GM12878 (cell line): ENCODE results near the gene RP2. TPM values are rescaled to one million over a fixed set of nuclear protein-coding genes. Genes with fewer than 3 reads are reported as not detected.

ENCODE experiments used
- ATAC-seq: fragments of 200-7000 bp; cut with Tn5 transposase; 3 replicates; pipeline ENCODE4 v1.9.1; 2020; ENCODE audit warnings: mild to moderate bottlenecking, moderate library complexity
- BruUV-seq: library from RNA; stranded (reverse); fragments of 400-500 nt; replicated peaks from 2 replicates; lab custom pipeline; 2021; lab: Mats Ljungman, UMichigan
- CTCF ChIA-PET: fragments of 300-600 bp; sonication (Branson Sonifier 250); formaldehyde crosslinking; extraction: SDS; loops from one replicate; lab custom pipeline; 2021; ENCODE audit warnings: inconsistent platforms; lab: Yijun Ruan, JAX
- POLR2A ChIA-PET: fragments of 350-600 bp; formaldehyde crosslinking; extraction: SDS; loops from one replicate; lab custom pipeline; 2021; ENCODE audit warnings: inconsistent platforms; lab: Charles Lee
- RAD21 ChIA-PET: fragments of 300-600 bp; sonication (Branson Sonifier 250); formaldehyde crosslinking; loops from one replicate; lab custom pipeline; 2023; ENCODE audit warnings: antibody characterized with exemption; ENCODE audit not compliant: unreplicated experiment; lab: Charles Lee
- SMC1A ChIA-PET: fragments of 300-600 bp; sonication (Branson Sonifier 250); formaldehyde crosslinking; loops from one replicate; lab custom pipeline; 2023; ENCODE audit not compliant: unreplicated experiment, uncharacterized antibody; lab: Charles Lee
- DNase-seq: peaks from one replicate; pipeline ENCODE4 v3.0.0-alpha.2; 2011; ENCODE audit warnings: low read depth, low spot score
- FAIRE-seq: peaks from 3 replicates; lab custom pipeline; 2011; peaks lifted over from hg19 to GRCh38; lab: Jason Lieb, UNC
- H2AFZ ChIP-seq: 2 replicates; pipeline ENCODE4 v1.6.0; 2011; ENCODE audit warnings: low read depth, low read length, control low read depth; ENCODE audit not compliant: control insufficient read depth
- H3K27ac ChIP-seq: 2 replicates; pipeline ENCODE4 v1.5.1; 2011; ENCODE audit warnings: control low read depth; ENCODE audit not compliant: control insufficient read depth, insufficient read depth
- H3K27me3 ChIP-seq, 2 experiments: replicated peaks in 1 of 2; 2 replicates each; pipeline versions ENCODE4 v1.6.0 to v1.6.1; 2011; ENCODE audit warnings: low read length in 1 of 2; ENCODE audit not compliant: control insufficient read depth in 2 of 2, insufficient read depth in 2 of 2
- H3K36me3 ChIP-seq, 2 experiments: 2 replicates each; pipeline ENCODE4 v1.5.1; 2011; ENCODE audit warnings: low read length in 1 of 2; ENCODE audit not compliant: control insufficient read depth in 2 of 2, insufficient read depth in 2 of 2
- H3K4me1 ChIP-seq: 2 replicates; pipeline ENCODE4 v1.6.1; 2011; ENCODE audit warnings: mild to moderate bottlenecking, low read length, moderate library complexity, mixed read lengths; ENCODE audit not compliant: control insufficient read depth, insufficient read depth
- H3K4me2 ChIP-seq: 2 replicates; pipeline ENCODE4 v1.6.0; 2011; ENCODE audit warnings: control low read depth; ENCODE audit not compliant: control insufficient read depth, insufficient read depth
- H3K4me3 ChIP-seq: fragments of 200-600 bp; sonication (generic); 2 replicates; pipeline ENCODE4 v1.5.1; 2016
- H3K79me2 ChIP-seq: 2 replicates; pipeline ENCODE4 v1.6.0; 2011; ENCODE audit warnings: low read length; ENCODE audit not compliant: control insufficient read depth, insufficient read depth
- H3K9ac ChIP-seq: 2 replicates; pipeline ENCODE4 v1.8.0; 2011; ENCODE audit warnings: low read length, control low read depth, mixed read lengths; ENCODE audit not compliant: control insufficient read depth, insufficient read depth
- H3K9me3 ChIP-seq: replicated peaks from 3 replicates; pipeline ENCODE4 v1.5.1; 2011; ENCODE audit warnings: mild to moderate bottlenecking, low read length; ENCODE audit not compliant: control insufficient read depth, insufficient read depth
- H4K20me1 ChIP-seq: 2 replicates; pipeline ENCODE4 v1.6.0; 2011; ENCODE audit not compliant: control insufficient read depth, insufficient read depth
- BACH1 ChIP-seq: fragments of 450-650 bp; IDR thresholded peaks from 2 replicates; pipeline ENCODE4 v1.6.1; 2017; ENCODE audit warnings: mild to moderate bottlenecking, borderline replicate concordance
- BHLHE40 ChIP-seq, 2 experiments: fragments of 450-650 bp in 1 of 2; IDR thresholded peaks; 2 replicates each; pipeline ENCODE4 v1.6.1; 2011 to 2017; ENCODE audit warnings: low read depth in 2 of 2, borderline replicate concordance in 1 of 2, improper control_type of control experiment in 1 of 2, low read length in 1 of 2, mild to moderate bottlenecking in 1 of 2
- CREB1 ChIP-seq: IDR thresholded peaks from 2 replicates; pipeline ENCODE4 v1.6.1; 2012; ENCODE audit warnings: low read depth, mild to moderate bottlenecking, inconsistent platforms
- FOXK2 ChIP-seq: fragments of 450-650 bp; IDR thresholded peaks from 2 replicates; pipeline ENCODE4 v1.6.1; 2017; ENCODE audit warnings: mild to moderate bottlenecking, moderate library complexity
- JUND ChIP-seq: IDR thresholded peaks from 2 replicates; pipeline ENCODE4 v1.6.1; 2012; ENCODE audit warnings: low read depth, mild to moderate bottlenecking, low read length, improper control_type of control experiment, moderate library complexity
- KDM1A ChIP-seq: fragments of 200-600 bp; sonication (generic); IDR thresholded peaks from 2 replicates; pipeline ENCODE4 v1.6.1; 2016; ENCODE audit warnings: borderline replicate concordance
- MYC ChIP-seq: IDR thresholded peaks from 2 replicates; pipeline ENCODE4 v1.6.1; 2011; ENCODE audit warnings: mild to moderate bottlenecking, low read length, moderate library complexity, inconsistent platforms; ENCODE audit not compliant: insufficient read depth, insufficient replicate concordance, insufficient read length, severe bottlenecking
- NFIC ChIP-seq: IDR thresholded peaks from 2 replicates; pipeline ENCODE4 v1.6.1; 2012; ENCODE audit warnings: low read depth, mild to moderate bottlenecking, inconsistent platforms, low read length, moderate library complexity
- PAX8 ChIP-seq: fragments of 450-650 bp; IDR thresholded peaks from 2 replicates; pipeline ENCODE4 v1.6.1; 2017; ENCODE audit warnings: mild to moderate bottlenecking, moderate library complexity
- PML ChIP-seq: IDR thresholded peaks from 2 replicates; pipeline ENCODE4 v1.6.1; 2012; ENCODE audit warnings: low read length, inconsistent platforms
- POLR2AphosphoS5 ChIP-seq: IDR thresholded peaks from 2 replicates; pipeline ENCODE4 v1.6.1; 2011; ENCODE audit warnings: mild to moderate bottlenecking, low read length, inconsistent platforms
- SUZ12 ChIP-seq: fragments of 200-600 bp; sonication (generic); IDR thresholded peaks from one replicate; pipeline ENCODE4 v1.6.1; 2018; ENCODE audit warnings: antibody characterized with exemption, mild to moderate bottlenecking; ENCODE audit not compliant: unreplicated experiment
- ZBED1 ChIP-seq: IDR thresholded peaks from 2 replicates; pipeline ENCODE4 v1.6.1; 2016; ENCODE audit warnings: borderline replicate concordance
- ZNF384 ChIP-seq: IDR thresholded peaks from 2 replicates; pipeline ENCODE4 v1.6.1; 2012; ENCODE audit warnings: low read depth, mild to moderate bottlenecking, low read length, improper control_type of control experiment, borderline replicate concordance
- WGBS: methylation state at CpG from one replicate; pipeline ENCODE4 v1.1.6; 2016; ENCODE audit warnings: low lambda C conversion rate; ENCODE audit not compliant: insufficient replicate concordance, insufficient coverage; ENCODE audit errors: missing lambda C conversion rate; 5-methylcytosine and 5-hydroxymethylcytosine counted together
- in situ Hi-C: fragments of 300-500 bp; cut with MboI; formaldehyde crosslinking; loops from 9 replicates; pipeline ENCODE4 v1.14.3; 2018; ENCODE audit warnings: mixed read lengths
- intact Hi-C: fragments of 100-400 bp; cut with micrococcal nuclease; formaldehyde crosslinking; loops from one replicate; pipeline ENCODE4 v1.14.2; 2022; ENCODE audit not compliant: unreplicated experiment
- polyA plus RNA-seq, 11 experiments: library from polyadenylated mRNA; depleted of rRNA in 4 of 11; unstranded in 6 of 11; stranded (reverse) in 5 of 11; fragments of >200 nt; fragmentation: Nextera tagmentation in 4 of 11; fragmentation: Illumina TruSeq in 1 of 11; extraction: Ambion mirVana in 4 of 11; extraction: Trizol in 1 of 11; gene quantifications; 1 replicate in 1 of 11; 2 replicates in 10 of 11; pipeline versions ENCODE4 v1.2.1 to v1.2.3, GENCODE V29; 2011 to 2016; ENCODE audit warnings: inconsistent platforms in 2 of 11, missing spikeins in 2 of 11, low read depth in 1 of 11
- total RNA-seq, 4 experiments: library from RNA; depleted of rRNA in 3 of 4; stranded (reverse); fragments of >200 nt in 3 of 4; fragmentation: Illumina TruSeq in 1 of 4; extraction: Trizol in 1 of 4; gene quantifications; 2 replicates each; pipeline versions ENCODE4 v1.2.1 to v1.2.3, GENCODE V29; 2013 to 2021

Gene RP2
- total and polyA plus RNA-seq, 10 of the 15 experiments (the other 5 are each of a cell fraction or from before 2014, with no cell fraction given): 3.5 to 11.0 (median 5.7) TPM

- Histone ChIP-seq H3K4me1 (no peaks in the 10 kb centered on the region), H3K27ac (no peak overlapping the region), H3K9ac (no peak overlapping the region), H3K36me3 (no peaks in the 10 kb centered on the region), H3K79me2 (no peaks in the 10 kb centered on the region), H4K20me1 (no peaks in the 10 kb centered on the region), H3K4me3 (no peak overlapping the region), H3K9me3 (no peaks in the 10 kb centered on the region), H3K4me2 (no peak overlapping the region), H2AFZ (no peak overlapping the region), H3K27me3 (no peaks in the 10 kb centered on the region; a peak in 1 of 4 replicates)
- no peak for TF ChIP-seq BHLHE40 (IDR thresholded peaks at IDR 0.05; ENCODE audit: borderline replicate concordance in 1 of 2, low read depth in 2 of 2, low read length in 1 of 2)
- TF ChIP-seq FOXK2: no peak
- no peak for TF ChIP-seq SUZ12
- TF ChIP-seq POLR2AphosphoS5: no peak
- TF ChIP-seq NFIC: no peak
- TF ChIP-seq KDM1A: no peak
- TF ChIP-seq ZBED1: no peak
- no peak for TF ChIP-seq ZNF384
- TF ChIP-seq BACH1: no peak
- no peak for TF ChIP-seq PML
- no peak for TF ChIP-seq PAX8
- no peak for TF ChIP-seq CREB1
- no peak for TF ChIP-seq JUND
- TF ChIP-seq MYC: no peak
- WGBS: 34% methylated on average over 7 of the region's 7 CpGs
- BruUV-seq: no TSS peak
- ChIA-PET CTCF (no interaction called here), SMC1A (no interaction called here), RAD21 (no interaction called here), POLR2A (interaction anchor here (0.7 kb wide), 1 partner anchor 292 kb away, joined by 3 read pairs; no protein-coding TSS in a partner anchor)
- in situ Hi-C loops: no loop called here
- ATAC-seq (no peak), DNase-seq (no peak), FAIRE-seq (no peak)
- intact Hi-C loops: no loop called here
Observed at GRCh38 chrX:46814966-46815365, 21.9 kb upstream of the RP2 start.
